Measurements from ENCODE around the gene CYP4F2.
A peak's percentile ranks its signal among the peaks of the same experiment; 100 is the strongest.
"Not testable (repeated sequence)": the region's sequence is repeated elsewhere in the genome, so short reads cannot be mapped to it uniquely, and the experiment has no call there.

The CYP4F2 gene

GRCh38 chr19:15899561-15899960, 1.7 kb upstream of the CYP4F2 start:
- DNase-seq: not testable (repeated sequence)

GRCh38 chr19:15897026-15897737, 692 bp downstream of the CYP4F2 start:
- no peak for DNase-seq

GRCh38 chr19:15895876-15896430, 1.9 kb downstream of the CYP4F2 start:
- DNase-seq: no peak

- no peak for DNase-seq
These were observed 3.5 kb downstream of the CYP4F2 start for GRCh38 chr19:15894359-15894758.

GRCh38 chr19:15893477-15893876, 4.4 kb downstream of the CYP4F2 start:
- DNase-seq: no peak

GRCh38 chr19:15892012-15892411, 5.9 kb downstream of the CYP4F2 start:
- DNase-seq: no peak

- DNase-seq: no peak
These were observed 6.4 kb downstream of the CYP4F2 start for GRCh38 chr19:15891434-15891833.

- not testable (repeated sequence) for DNase-seq
These were observed 8.5 kb downstream of the CYP4F2 start for GRCh38 chr19:15889339-15889738.

- no peak for DNase-seq
These were observed 12.0 kb downstream of the CYP4F2 start for GRCh38 chr19:15885919-15886318.

GRCh38 chr19:15885167-15885566, 12.7 kb downstream of the CYP4F2 start:
- DNase-seq: no peak

- DNase-seq: not testable (repeated sequence)
These were observed 14.5 kb downstream of the CYP4F2 start for GRCh38 chr19:15883329-15883728.

- DNase-seq: no peak
These were observed 22.9 kb downstream of the CYP4F2 start for GRCh38 chr19:15874821-15875474.

GRCh38 chr19:15873771-15874170, 24.1 kb downstream of the CYP4F2 start:
- not testable (repeated sequence) for DNase-seq

- peak; percentile 6 for DNase-seq
These were observed 26.3 kb downstream of the CYP4F2 start for GRCh38 chr19:15871570-15871969.

- DNase-seq: no peak
These were observed 28.0 kb downstream of the CYP4F2 start for GRCh38 chr19:15869873-15870272.

GRCh38 chr19:15869109-15869555, 28.7 kb downstream of the CYP4F2 start:
- DNase-seq: peak; percentile 14

- DNase-seq: no peak
These were observed 31.2 kb downstream of the CYP4F2 start for GRCh38 chr19:15866636-15867035.

- no peak for DNase-seq
These were observed 33.0 kb downstream of the CYP4F2 start for GRCh38 chr19:15864824-15865223.

- DNase-seq: no peak
These were observed 34.6 kb downstream of the CYP4F2 start for GRCh38 chr19:15863272-15863671.

- no peak for DNase-seq
These were observed 35.4 kb downstream of the CYP4F2 start for GRCh38 chr19:15862444-15862843.

- no peak for DNase-seq
These were observed 37.4 kb downstream of the CYP4F2 start for GRCh38 chr19:15860522-15860921.

- DNase-seq: no peak
These were observed 38.7 kb downstream of the CYP4F2 start for GRCh38 chr19:15859187-15859586.

- DNase-seq: no peak
These were observed 47.5 kb downstream of the CYP4F2 start for GRCh38 chr19:15850385-15850784.

GRCh38 chr19:15846923-15847322, 51.0 kb downstream of the CYP4F2 start:
- no peak for DNase-seq

All from CD4-positive, alpha-beta T cell treated with Interferon gamma for 1 hour (primary cell).